ENCODE results near the gene CD99L2.

DNA sequence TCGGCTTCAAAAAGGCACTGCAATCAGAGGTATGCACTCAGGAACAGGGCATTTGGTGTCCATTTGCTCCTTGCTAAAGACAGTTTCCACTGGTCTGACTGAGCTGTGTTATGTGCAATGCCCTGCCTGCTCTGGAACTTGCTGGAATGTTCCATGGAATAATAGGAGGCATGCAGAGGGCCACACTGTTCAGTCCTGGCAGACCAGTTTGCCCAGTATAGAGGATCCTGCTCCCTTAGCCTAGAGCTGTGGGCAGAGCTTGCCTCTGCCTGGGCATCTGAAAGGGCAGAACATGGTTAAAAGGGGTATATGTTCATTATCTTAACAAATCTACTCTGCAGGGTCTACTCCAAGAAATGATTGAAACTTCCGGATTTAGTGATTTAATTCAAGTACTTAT is 27.8 kb upstream of the CD99L2 start:
- TF ChIP-seq POLR2A (IDR thresholded peaks at IDR 0.05) = no peak
- TF ChIP-seq, protein P1, sequence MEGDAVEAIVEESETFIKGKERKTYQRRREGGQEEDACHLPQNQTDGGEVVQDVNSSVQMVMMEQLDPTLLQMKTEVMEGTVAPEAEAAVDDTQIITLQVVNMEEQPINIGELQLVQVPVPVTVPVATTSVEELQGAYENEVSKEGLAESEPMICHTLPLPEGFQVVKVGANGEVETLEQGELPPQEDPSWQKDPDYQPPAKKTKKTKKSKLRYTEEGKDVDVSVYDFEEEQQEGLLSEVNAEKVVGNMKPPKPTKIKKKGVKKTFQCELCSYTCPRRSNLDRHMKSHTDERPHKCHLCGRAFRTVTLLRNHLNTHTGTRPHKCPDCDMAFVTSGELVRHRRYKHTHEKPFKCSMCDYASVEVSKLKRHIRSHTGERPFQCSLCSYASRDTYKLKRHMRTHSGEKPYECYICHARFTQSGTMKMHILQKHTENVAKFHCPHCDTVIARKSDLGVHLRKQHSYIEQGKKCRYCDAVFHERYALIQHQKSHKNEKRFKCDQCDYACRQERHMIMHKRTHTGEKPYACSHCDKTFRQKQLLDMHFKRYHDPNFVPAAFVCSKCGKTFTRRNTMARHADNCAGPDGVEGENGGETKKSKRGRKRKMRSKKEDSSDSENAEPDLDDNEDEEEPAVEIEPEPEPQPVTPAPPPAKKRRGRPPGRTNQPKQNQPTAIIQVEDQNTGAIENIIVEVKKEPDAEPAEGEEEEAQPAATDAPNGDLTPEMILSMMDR (IDR thresholded peaks at IDR 0.05) = no peak

All from tibial nerve (tissue), 3 donors.